Mesothelial cell of epicardium (in vitro differentiated cells): Measurements from ENCODE around the gene GRID1. TPM values are rescaled to one million over a fixed set of nuclear protein-coding genes. Genes with fewer than 3 reads are reported as not detected.

Experiments used
- DNase-seq, 2 experiments: peaks; one replicate each; pipeline ENCODE4 v3.0.0; 2021; ENCODE audit warnings: low spot score in 2 of 2; ENCODE audit not compliant: unreplicated experiment in 2 of 2
- H3K27ac Mint-ChIP-seq: 2 replicates; pipeline ENCODE4 v1.8.0; 2021; ENCODE audit warnings: mixed read lengths
- H3K27me3 Mint-ChIP-seq: 2 replicates; pipeline ENCODE4 v1.8.0; 2021; ENCODE audit warnings: low read depth, mixed read lengths
- H3K36me3 Mint-ChIP-seq: 2 replicates; pipeline ENCODE4 v1.8.0; 2021; ENCODE audit warnings: mixed read lengths
- H3K4me1 Mint-ChIP-seq: 2 replicates; pipeline ENCODE4 v1.8.0; 2021; ENCODE audit warnings: mixed read lengths
- H3K4me3 Mint-ChIP-seq: 2 replicates; pipeline ENCODE4 v1.8.0; 2021; ENCODE audit warnings: mild to moderate bottlenecking, moderate library complexity, mixed read lengths
- H3K9me3 Mint-ChIP-seq: 2 replicates; pipeline ENCODE4 v1.8.0; 2021; ENCODE audit warnings: mixed read lengths
- CTCF ChIP-seq: fragments of 200-600 bp; sonication (generic); IDR thresholded peaks from one replicate; pipeline ENCODE4 v1.5.0; 2021; ENCODE audit warnings: antibody characterized with exemption; ENCODE audit not compliant: unreplicated experiment
- total RNA-seq: library from RNA; stranded (reverse); gene quantifications from 3 replicates; pipeline ENCODE4 v1.2.1, GENCODE V29; 2021

GRID1 gene
- total RNA-seq, 1 donor from 2014 or later = 0.22 TPM

DNA sequence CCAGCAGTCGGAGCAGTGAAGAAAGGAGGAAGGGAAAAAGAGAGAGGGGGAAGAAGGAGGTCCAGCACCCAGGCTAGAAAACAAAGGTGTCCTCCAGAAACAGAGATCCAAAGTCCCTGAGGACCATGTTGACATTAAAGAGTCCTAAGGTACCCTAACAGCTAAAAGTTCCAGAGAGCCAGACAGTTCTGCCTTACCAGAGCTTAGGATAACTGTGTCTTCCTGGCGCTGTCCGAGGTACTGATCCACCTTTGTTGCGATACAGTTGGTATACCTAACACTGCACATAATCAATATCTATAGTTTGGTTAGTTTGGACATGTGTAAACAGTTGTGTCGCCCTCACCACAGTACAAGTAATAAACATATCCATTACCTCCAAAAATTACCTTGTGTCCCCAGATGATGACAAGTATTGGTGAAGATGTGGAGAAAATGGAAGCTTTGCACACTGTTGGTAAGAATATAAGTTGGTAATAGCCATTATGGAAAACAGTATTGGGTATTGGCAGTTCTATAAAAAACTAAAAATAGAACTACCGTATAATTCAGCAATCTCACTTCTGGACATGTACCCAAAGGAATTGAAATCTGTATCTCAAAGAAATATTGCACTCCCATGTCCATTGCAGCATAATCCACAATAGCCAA, 59.8 kb downstream of the GRID1 start:
- H3K9me3 Mint-ChIP-seq = no peaks in the 10 kb centered on the region
- no peaks in the 10 kb centered on the region for H3K4me1 Mint-ChIP-seq
- DNase-seq = peak; percentile 43 to 72
- no peak overlapping the region for H3K4me3 Mint-ChIP-seq
- no peaks in the 10 kb centered on the region for H3K36me3 Mint-ChIP-seq
- peaks cover 24% of the 10 kb centered on the region for H3K27me3 Mint-ChIP-seq
- TF ChIP-seq CTCF = no peak
- H3K27ac Mint-ChIP-seq = no peak overlapping the region

GRCh38 chr10:86305521-86305920, 61.1 kb downstream of the GRID1 start:
- no peaks in the 10 kb centered on the region for H3K4me1 Mint-ChIP-seq
- H3K9me3 Mint-ChIP-seq = no peaks in the 10 kb centered on the region
- no peak overlapping the region for H3K27ac Mint-ChIP-seq
- H3K36me3 Mint-ChIP-seq = no peaks in the 10 kb centered on the region
- no peak overlapping the region for H3K4me3 Mint-ChIP-seq
- DNase-seq = no peak
- TF ChIP-seq CTCF = no peak
- peaks cover 30% of the 10 kb centered on the region for H3K27me3 Mint-ChIP-seq

GRCh38 chr10:86304436-86304835, 62.2 kb downstream of the GRID1 start:
- DNase-seq = no peak
- H3K9me3 Mint-ChIP-seq = no peaks in the 10 kb centered on the region
- no peak overlapping the region for H3K4me3 Mint-ChIP-seq
- H3K36me3 Mint-ChIP-seq = no peaks in the 10 kb centered on the region
- no peaks in the 10 kb centered on the region for H3K4me1 Mint-ChIP-seq
- no peak for TF ChIP-seq CTCF
- H3K27ac Mint-ChIP-seq = no peak overlapping the region
- peaks cover 37% of the 10 kb centered on the region for H3K27me3 Mint-ChIP-seq

DNA sequence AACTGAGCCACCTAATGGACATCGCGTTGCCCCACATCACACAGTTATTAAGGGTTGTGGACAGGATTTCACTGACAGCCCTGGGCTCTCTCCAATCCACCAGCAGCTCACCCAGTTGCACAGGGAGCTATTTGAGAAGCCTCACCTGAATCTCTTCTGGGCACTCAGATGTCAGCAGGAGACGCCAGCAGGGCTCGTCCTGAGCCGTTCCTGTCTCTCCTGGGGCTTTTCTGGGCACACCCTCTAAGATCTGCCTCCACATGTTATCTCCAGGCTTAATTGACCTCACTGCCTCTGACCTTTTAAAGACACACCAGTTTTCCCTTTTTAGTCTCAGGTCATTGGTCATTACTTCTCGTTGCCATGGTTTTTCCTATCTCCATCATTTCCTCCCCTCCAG, 63.0 kb downstream of the GRID1 start:
- Mint-ChIP-seq H3K4me1 (no peaks in the 10 kb centered on the region), H3K36me3 (no peaks in the 10 kb centered on the region), H3K9me3 (no peaks in the 10 kb centered on the region), H3K27me3 (peaks cover 38% of the 10 kb centered on the region), H3K27ac (no peak overlapping the region), H3K4me3 (no peak overlapping the region)
- no peak for TF ChIP-seq CTCF
- no peak for DNase-seq

GRCh38 chr10:86301971-86302370, 64.6 kb downstream of the GRID1 start:
- Mint-ChIP-seq H3K4me1 (no peaks in the 10 kb centered on the region), H3K4me3 (no peak overlapping the region), H3K36me3 (no peaks in the 10 kb centered on the region), H3K9me3 (no peaks in the 10 kb centered on the region), H3K27ac (no peak overlapping the region), H3K27me3 (peaks cover 44% of the 10 kb centered on the region)
- TF ChIP-seq CTCF = no peak
- DNase-seq = peak in 1 of 2 experiments; percentile 19
